SK-N-SH (cell line): ENCODE measurements around the gene METTL3. TPM values are rescaled to one million over a fixed set of nuclear protein-coding genes. Genes with fewer than 3 reads are reported as not detected.

Experiments
- CTCF ChIA-PET: fragments of 300-600, 350-600 bp; formaldehyde crosslinking; extraction: SDS; loops from one replicate; lab custom pipeline; 2021; lab: Yijun Ruan, JAX
- POLR2A ChIA-PET: fragments of 350-600 bp; sonication (Branson Sonifier 250); formaldehyde crosslinking; extraction: SDS; loops from one replicate; lab custom pipeline; 2020; ENCODE audit warnings: antibody characterized with exemption, inconsistent platforms; lab: Yijun Ruan, JAX
- DNase-seq: peaks from one replicate; pipeline ENCODE4 v3.0.0; 2012
- H2AFZ ChIP-seq: fragments of 200-600 bp; sonication (generic); 2 replicates; pipeline ENCODE4 v1.8.1; 2016; ENCODE audit warnings: antibody characterized with exemption, mild to moderate bottlenecking, low read depth
- H3F3A ChIP-seq: fragments of 200-600 bp; sonication (generic); replicated peaks from 2 replicates; pipeline ENCODE3; 2016; ENCODE audit warnings: antibody characterized with exemption, mild to moderate bottlenecking; ENCODE audit not compliant: insufficient read depth
- H3K27ac ChIP-seq, 2 experiments: fragments of 200-500 bp in 1 of 2; fragments of 200-600 bp in 1 of 2; sonication (Bioruptor generic) in 1 of 2; sonication (generic), shearing (Covaris generic) in 1 of 2; 2 replicates each; pipeline versions ENCODE4 v1.5.1 to v1.6.1; 2014 to 2016; ENCODE audit warnings: low read depth in 2 of 2, inconsistent platforms in 1 of 2, low read length in 1 of 2, mild to moderate bottlenecking in 1 of 2, mixed read lengths in 1 of 2
- H3K27me3 ChIP-seq: fragments of 200-600 bp; sonication (generic), shearing (Covaris generic); 2 replicates; pipeline ENCODE4 v1.6.1; 2016; ENCODE audit warnings: mixed run types; ENCODE audit not compliant: insufficient read depth
- H3K36me3 ChIP-seq, 2 experiments: fragments of 200-500 bp in 1 of 2; fragments of 200-600 bp in 1 of 2; sonication (Bioruptor generic) in 1 of 2; sonication (generic) in 1 of 2; replicated peaks in 1 of 2; 2 replicates each; pipeline versions ENCODE3 to v1.5.1; 2014 to 2016; ENCODE audit warnings: low read length in 1 of 2, mild to moderate bottlenecking in 1 of 2; ENCODE audit not compliant: insufficient read depth in 2 of 2, control insufficient read depth in 1 of 2
- H3K4me1 ChIP-seq, 2 experiments: fragments of 200-500 bp in 1 of 2; fragments of 200-600 bp in 1 of 2; sonication (Bioruptor generic) in 1 of 2; sonication (generic), shearing (Covaris generic) in 1 of 2; 2 replicates each; pipeline versions ENCODE4 v1.5.1 to v1.6.1; 2014 to 2016; ENCODE audit warnings: low read depth in 1 of 2, low read length in 1 of 2, mixed run types in 1 of 2; ENCODE audit not compliant: insufficient read depth in 2 of 2, control insufficient read depth in 1 of 2
- H3K4me2 ChIP-seq: fragments of 200-600 bp; sonication (generic), shearing (Covaris generic); 2 replicates; pipeline ENCODE4 v1.6.1; 2017; ENCODE audit warnings: mixed run types
- H3K4me3 ChIP-seq, 2 experiments: fragments of 200-500 bp in 1 of 2; fragments of 200-600 bp in 1 of 2; sonication (Bioruptor generic) in 1 of 2; sonication (generic), shearing (Covaris generic) in 1 of 2; 2 replicates each; pipeline versions ENCODE4 v1.5.1 to v1.8.1; 2014 to 2016; ENCODE audit warnings: low read depth in 2 of 2, inconsistent platforms in 1 of 2, low read length in 1 of 2, mild to moderate bottlenecking in 1 of 2, mixed read lengths in 1 of 2, moderate library complexity in 1 of 2
- H3K79me2 ChIP-seq: fragments of 200-600 bp; sonication (generic); 2 replicates; pipeline ENCODE4 v1.8.1; 2017; ENCODE audit warnings: mild to moderate bottlenecking; ENCODE audit not compliant: insufficient read depth
- H3K9ac ChIP-seq: fragments of 200-600 bp; sonication (generic); 2 replicates; pipeline ENCODE4 v1.6.1; 2017; ENCODE audit warnings: mixed run types
- H3K9me2 ChIP-seq: fragments of 200-600 bp; sonication (generic); 2 replicates; pipeline ENCODE4 v1.6.1; 2017; ENCODE audit warnings: mixed run types
- H3K9me3 ChIP-seq: fragments of 200-600 bp; sonication (generic); 2 replicates; pipeline ENCODE4 v1.6.1; 2017; ENCODE audit warnings: mixed run types, mild to moderate bottlenecking, moderate library complexity
- H4K20me1 ChIP-seq: fragments of 200-600 bp; sonication (generic); 2 replicates; pipeline ENCODE4 v1.6.1; 2017; ENCODE audit warnings: mild to moderate bottlenecking, mixed run types; ENCODE audit not compliant: insufficient read depth
- EZH2phosphoT487 ChIP-seq: fragments of 200-600 bp; sonication (generic); IDR thresholded peaks from 2 replicates; pipeline ENCODE4 v1.6.1; 2017; ENCODE audit warnings: low read depth, mixed run types, mild to moderate bottlenecking, antibody characterized with exemption, moderate library complexity, borderline replicate concordance
- FOSL2 ChIP-seq: IDR thresholded peaks from 2 replicates; pipeline ENCODE4 v1.4.0; 2012; ENCODE audit warnings: low read depth, mild to moderate bottlenecking, moderate library complexity, borderline replicate concordance
- FOXJ3 ChIP-seq: sonication (generic); formaldehyde crosslinking; IDR thresholded peaks from 2 replicates; pipeline ENCODE4 v1.5.1; 2020; ENCODE audit warnings: mild to moderate bottlenecking, missing genetic modification reagents
- FOXM1 ChIP-seq: IDR thresholded peaks from 2 replicates; pipeline ENCODE4 v1.4.0; 2012; ENCODE audit warnings: low read depth, mild to moderate bottlenecking
- GATA2 ChIP-seq: sonication (generic); formaldehyde crosslinking; IDR thresholded peaks from 2 replicates; pipeline ENCODE4 v1.5.0; 2020; ENCODE audit warnings: mild to moderate bottlenecking, missing genetic modification reagents
- IRF3 ChIP-seq: fragments of 150-350 bp; IDR thresholded peaks from 2 replicates; pipeline ENCODE4 v1.6.1; 2016; ENCODE audit warnings: mild to moderate bottlenecking, low read depth, low read length
- MEF2A ChIP-seq: IDR thresholded peaks from 2 replicates; pipeline ENCODE4 v1.4.0; 2012; ENCODE audit warnings: low read depth, borderline replicate concordance
- MXI1 ChIP-seq: IDR thresholded peaks from 2 replicates; pipeline ENCODE4 v1.6.1; 2012; ENCODE audit warnings: mild to moderate bottlenecking, low read depth, low read length, improper control_type of control experiment
- NFIC ChIP-seq: IDR thresholded peaks from 2 replicates; pipeline ENCODE4 v1.4.0; 2012; ENCODE audit warnings: borderline replicate concordance
- NRF1 ChIP-seq: IDR thresholded peaks from 2 replicates; pipeline ENCODE4 v1.6.1; 2012; ENCODE audit warnings: low read depth, mild to moderate bottlenecking, low read length
- PBX3 ChIP-seq: IDR thresholded peaks from 2 replicates; pipeline ENCODE4; 2012
- RCOR1 ChIP-seq: fragments of 150-350 bp; IDR thresholded peaks from 2 replicates; pipeline ENCODE4 v1.6.1; 2017; ENCODE audit warnings: antibody characterized with exemption, low read length
- REST ChIP-seq: IDR thresholded peaks from 2 replicates; pipeline ENCODE4 v1.6.1; 2012; ENCODE audit warnings: mild to moderate bottlenecking, low read depth, low read length, moderate library complexity
- RFX5 ChIP-seq: IDR thresholded peaks from 2 replicates; pipeline ENCODE4 v1.6.1; 2012; ENCODE audit warnings: mild to moderate bottlenecking, improper control_type of control experiment, low read length
- RXRA ChIP-seq: IDR thresholded peaks from 2 replicates; pipeline ENCODE4 v1.4.0; 2012; ENCODE audit warnings: low read depth, mild to moderate bottlenecking, borderline replicate concordance
- SMC3 ChIP-seq: IDR thresholded peaks from 2 replicates; pipeline ENCODE4 v1.6.1; 2012; ENCODE audit warnings: low read depth, low read length, improper control_type of control experiment
- TAF1 ChIP-seq: IDR thresholded peaks from 2 replicates; pipeline ENCODE4 v1.6.1; 2012; ENCODE audit warnings: low read depth, mild to moderate bottlenecking, low read length, moderate library complexity, borderline replicate concordance
- TEAD4 ChIP-seq: IDR thresholded peaks from 2 replicates; pipeline ENCODE4 v1.4.0; 2012; ENCODE audit warnings: mild to moderate bottlenecking, borderline replicate concordance; ENCODE audit not compliant: insufficient read depth
- USF1 ChIP-seq: IDR thresholded peaks from 2 replicates; pipeline ENCODE4 v1.4.0; 2012; ENCODE audit warnings: low read depth, borderline replicate concordance
- YY1 ChIP-seq: IDR thresholded peaks from 2 replicates; pipeline ENCODE4 v1.4.0; 2012; ENCODE audit warnings: low read depth, mild to moderate bottlenecking
- WGBS: methylation state at CpG from one replicate; pipeline ENCODE4 v1.1.6; 2017; ENCODE audit warnings: low lambda C conversion rate; 5-methylcytosine and 5-hydroxymethylcytosine counted together
- polyA plus RNA-seq, 3 experiments: library from polyadenylated mRNA; depleted of rRNA; stranded (reverse); fragments of >200 nt; gene quantifications; 2 replicates each; pipeline ENCODE4 v1.2.3, GENCODE V29; 2012

METTL3 gene
- polyA plus RNA-seq, 1 of the 3 experiments (the other 2 are of a cell fraction) = 118 TPM

GRCh38 chr14:21529515-21529914, 18.4 kb upstream of the METTL3 start:
- POLR2A ChIA-PET = no interaction called here
- H3K27me3 ChIP-seq = peaks cover 15% of the 10 kb centered on the region; the same call in 1 of the 2 replicates

More at GRCh38 chr14:21529515-21529914, 18.4 kb upstream of the METTL3 start:
- DNase-seq = no peak
- Histone ChIP-seq H3K4me3 (no peak overlapping the region), H3K36me3 (no peaks in the 10 kb centered on the region), H4K20me1 (no peaks in the 10 kb centered on the region), H3K4me2 (no peak overlapping the region), H3F3A (no peaks in the 10 kb centered on the region), H3K4me1 (peaks cover 4 to 16% of the 10 kb centered on the region in 2 experiments; a peak in 2 of 4 replicates), H3K27ac (no peak overlapping the region), H3K9me3 (no peaks in the 10 kb centered on the region), H2AFZ (no peak overlapping the region), H3K9me2 (no peaks in the 10 kb centered on the region), H3K79me2 (no peaks in the 10 kb centered on the region; the same call in 1 of the 2 replicates), H3K9ac (no peak overlapping the region)
- WGBS = 100% methylated on average over 1 of the region's 1 CpG
- TF ChIP-seq IRF3 = no peak
- no peak for TF ChIP-seq RXRA
- TF ChIP-seq FOSL2 = no peak
- TF ChIP-seq RCOR1 = no peak
- TF ChIP-seq YY1 = no peak
- no peak for TF ChIP-seq MXI1
- TF ChIP-seq RFX5 = no peak
- no peak for TF ChIP-seq NRF1
- TF ChIP-seq USF1 = no peak
- no peak for TF ChIP-seq MEF2A
- no peak for TF ChIP-seq FOXJ3 (CRISPR knock-in tag)
- TF ChIP-seq PBX3 = no peak
- TF ChIP-seq EZH2phosphoT487 = no peak
- no peak for TF ChIP-seq REST
- no peak for TF ChIP-seq FOXM1
- TF ChIP-seq NFIC = no peak
- no peak for TF ChIP-seq SMC3
- TF ChIP-seq TEAD4 = no peak
- no peak for TF ChIP-seq GATA2 (CRISPR knock-in tag)
- TF ChIP-seq TAF1 = no peak
- CTCF ChIA-PET = interaction anchor here (0.7 to 1.5 kb wide), 2 partner anchors 12 to 27 kb away, joined by 3 to 11 read pairs; no protein-coding TSS in a partner anchor
